Fibroblast of pulmonary artery (primary cell): ENCODE measurements around the gene COL5A1.
"Not testable (repeated sequence)": the region's sequence is repeated elsewhere in the genome, so short reads cannot be mapped to it uniquely, and the experiment has no call there.

Experiments
- DNase-seq: peaks from one replicate; pipeline ENCODE4 v3.0.0-alpha.2; 2010; ENCODE audit warnings: low read depth
- H3K4me3 ChIP-seq: replicated peaks from 2 replicates; pipeline ENCODE4 v1.5.1; 2011; ENCODE audit warnings: low read depth, mild to moderate bottlenecking, control low read depth, low read length, moderate library complexity
- CTCF ChIP-seq: IDR thresholded peaks from 2 replicates; pipeline ENCODE4 v1.5.1; 2011; ENCODE audit warnings: mild to moderate bottlenecking, control low read depth, low read length, inconsistent platforms; ENCODE audit errors: missing control alignments

The COL5A1 gene

GRCh38 chr9:134640506-134641172 lies 964 bp upstream of the COL5A1 start:
- TF ChIP-seq CTCF: no peak
- H3K4me3 ChIP-seq: peak overlapping the region; percentile 45

DNA sequence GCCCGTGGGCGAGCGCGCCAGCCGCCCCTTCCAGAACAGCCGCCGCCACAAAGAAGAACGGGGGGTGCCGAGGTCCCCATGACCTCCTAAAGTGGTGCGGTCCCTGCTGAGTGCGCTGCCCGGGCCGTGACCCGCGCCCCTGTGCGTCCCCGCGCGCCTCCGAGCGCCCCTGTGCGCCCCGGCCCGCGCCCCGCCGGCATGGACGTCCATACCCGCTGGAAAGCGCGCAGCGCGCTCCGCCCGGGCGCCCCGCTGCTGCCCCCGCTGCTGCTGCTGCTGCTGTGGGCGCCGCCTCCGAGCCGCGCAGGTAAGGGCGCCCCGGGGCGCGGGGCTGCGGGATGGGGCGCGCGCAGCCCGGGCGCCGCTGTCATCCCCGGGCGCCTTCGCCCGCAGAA lies 384 bp downstream of the COL5A1 start:
- DNase-seq: no peak
- H3K4me3 ChIP-seq: peak overlapping the region; percentile 85
- TF ChIP-seq CTCF: no peak

More at GRCh38 chr9:134640506-134641172, 964 bp upstream of the COL5A1 start:
- DNase-seq: peak; percentile 13

DNA sequence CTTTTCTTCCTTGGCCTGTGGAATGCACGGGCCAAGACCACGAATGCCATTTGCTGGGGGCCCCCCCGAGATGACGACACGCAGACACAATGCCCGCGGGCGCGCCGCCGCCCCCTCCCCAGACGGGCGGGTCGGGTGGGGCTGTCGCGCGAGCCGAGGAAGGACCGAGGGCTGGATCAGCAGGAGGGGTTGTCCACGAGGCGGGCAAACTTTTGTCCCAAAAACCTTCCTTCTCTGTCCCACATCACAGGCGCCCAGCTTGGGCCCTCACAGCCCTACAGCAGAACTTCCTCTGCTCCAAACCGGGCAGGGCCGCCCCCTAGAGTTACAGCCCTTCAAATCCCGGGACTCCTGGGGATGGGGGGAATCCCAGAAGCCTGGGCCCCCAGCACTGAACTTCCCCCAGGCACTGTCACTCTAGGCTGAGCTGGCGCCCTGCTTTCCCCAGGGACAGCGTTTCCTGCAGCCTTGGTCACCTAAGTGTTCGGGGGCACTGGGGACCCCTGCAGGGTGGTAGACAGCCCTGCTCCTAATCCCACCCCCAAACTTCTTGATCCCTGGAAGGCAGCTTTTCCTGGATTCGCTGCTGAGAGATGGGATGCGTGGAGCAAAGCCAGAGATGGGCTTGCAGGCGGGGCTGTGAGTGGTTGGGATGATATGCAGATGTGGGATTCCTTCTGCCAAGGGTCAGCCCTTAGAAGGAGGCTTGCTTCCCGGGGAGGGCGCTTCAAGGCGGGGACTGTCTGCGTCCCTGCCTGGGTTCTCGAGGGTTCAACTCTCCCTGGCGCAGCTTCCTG lies 980 bp downstream of the COL5A1 start:
- H3K4me3 ChIP-seq: peak overlapping the region; percentile 85
- peak; percentile 84 for DNase-seq
- TF ChIP-seq CTCF: peak; percentile 46

- H3K4me3 ChIP-seq: peak overlapping the region; percentile 85
- DNase-seq: peak; percentile 51
- no peak for TF ChIP-seq CTCF
These were observed 1.6 kb downstream of the COL5A1 start for GRCh38 chr9:134643222-134643671.

GRCh38 chr9:134644401-134644724 lies 2.8 kb downstream of the COL5A1 start:
- not testable (repeated sequence) for DNase-seq
- peak overlapping the region; percentile 85 for H3K4me3 ChIP-seq

GRCh38 chr9:134644725-134645606 lies 3.4 kb downstream of the COL5A1 start:
- H3K4me3 ChIP-seq: peak overlapping the region; percentile 58
- no peak for TF ChIP-seq CTCF
- peak; percentile 99 for DNase-seq

DNA sequence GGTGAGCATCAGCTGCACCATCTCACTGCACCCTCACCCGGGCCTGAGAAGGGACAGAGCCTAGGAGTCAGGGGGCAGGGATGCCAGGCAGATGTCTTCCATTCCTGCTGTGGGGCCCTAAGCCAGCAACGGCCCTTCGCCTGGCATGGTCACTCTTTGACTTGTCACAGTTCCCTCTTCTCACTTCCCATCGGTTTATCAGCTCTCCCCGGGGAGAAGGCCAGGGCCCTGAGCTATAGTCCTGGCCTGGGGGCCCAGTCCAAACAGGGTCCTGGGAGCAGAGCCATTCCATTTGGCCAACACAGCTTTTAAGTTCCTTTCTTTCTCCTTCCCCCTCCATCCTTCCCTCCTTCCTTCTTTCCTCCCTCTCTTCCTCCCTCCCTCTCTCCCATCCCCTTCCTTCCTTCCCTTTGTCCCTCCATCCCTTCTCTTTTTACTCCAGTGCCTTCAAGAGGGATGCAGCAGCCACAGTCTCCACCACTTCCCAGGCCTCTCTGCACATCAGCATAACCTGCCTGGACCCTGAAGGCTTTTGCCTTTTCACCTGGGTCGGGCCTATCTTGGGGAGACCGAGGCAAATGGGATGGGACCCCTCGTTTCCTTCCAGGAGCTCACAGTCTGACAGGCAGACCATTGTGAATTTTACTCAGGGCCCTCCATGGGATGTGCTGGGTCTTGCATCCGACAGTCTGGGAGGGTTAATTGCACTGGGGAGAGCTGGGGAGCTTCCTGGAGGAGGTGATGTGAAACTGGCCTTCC lies 4.2 kb downstream of the COL5A1 start:
- no peak for DNase-seq
- TF ChIP-seq CTCF: no peak
- peak overlapping the region; percentile 58 for H3K4me3 ChIP-seq
